HG03064 (cell line): Measurements from ENCODE around the gene HPS3.

Experiments used
- ATAC-seq: cut with Tn5 transposase; IDR thresholded peaks from one replicate; pipeline ENCODE4 v1.9.1; 2021; ENCODE audit warnings: low read depth; ENCODE audit not compliant: unreplicated experiment

HPS3 gene

GRCh38 chr3:149221783-149222517 is 92.5 kb downstream of the HPS3 start, which contains the start of gene CP:
CP (minus strand) TSS chr3:149221829; CDS start chr3:149221792, 37 bp downstream.
- no peak for ATAC-seq
